Hematopoietic multipotent progenitor cell treated with erythropoietin and hydrocortisone succinate and interleukin-3 and kit ligand, for 17 days (in vitro differentiated cells): ENCODE data around the gene DEXI.
"Not testable (repeated sequence)": the region's sequence is repeated elsewhere in the genome, so short reads cannot be mapped to it uniquely, and the experiment has no call there.

ENCODE experiments used
- DNase-seq: peaks from one replicate; pipeline ENCODE4 v3.0.0-alpha.2; 2015; ENCODE audit warnings: low spot score

The DEXI gene

GRCh38 chr16:10941127-10941933 is 938 bp downstream of the DEXI start:
- no peak for DNase-seq

GRCh38 chr16:10940501-10941079 is 1.7 kb downstream of the DEXI start:
- DNase-seq, result no peak

GRCh38 chr16:10939649-10940234 is 2.5 kb downstream of the DEXI start:
- no peak for DNase-seq

GRCh38 chr16:10938796-10939648 is 3.2 kb downstream of the DEXI start:
- DNase-seq, result peak; percentile 30

GRCh38 chr16:10938321-10938720 is 3.9 kb downstream of the DEXI start:
- no peak for DNase-seq

GRCh38 chr16:10937068-10937859 is 5.0 kb downstream of the DEXI start:
- peak; percentile 11 for DNase-seq

- no peak for DNase-seq
Measured at GRCh38 chr16:10936272-10936984, 5.8 kb downstream of the DEXI start.

GRCh38 chr16:10935226-10935915 is 6.9 kb downstream of the DEXI start:
- peak; percentile 51 for DNase-seq

GRCh38 chr16:10934325-10935107 is 7.8 kb downstream of the DEXI start:
- no peak for DNase-seq

- DNase-seq, result no peak
Measured at GRCh38 chr16:10933865-10934264, 8.4 kb downstream of the DEXI start.

GRCh38 chr16:10932959-10933710 is 9.1 kb downstream of the DEXI start:
- no peak for DNase-seq

GRCh38 chr16:10931977-10932632 is 10.2 kb downstream of the DEXI start:
- no peak for DNase-seq

GRCh38 chr16:10931134-10931533 is 11.1 kb downstream of the DEXI start:
- DNase-seq, result no peak

- no peak for DNase-seq
Measured at GRCh38 chr16:10930755-10931093, 11.5 kb downstream of the DEXI start.

- no peak for DNase-seq
Measured at GRCh38 chr16:10929853-10930754, 12.2 kb downstream of the DEXI start.

GRCh38 chr16:10929097-10929496 is 13.2 kb downstream of the DEXI start:
- DNase-seq, result not testable (repeated sequence)

- DNase-seq, result no peak
Measured at GRCh38 chr16:10927497-10928112, 14.7 kb downstream of the DEXI start.
